ENCODE measurements around the gene KIF4A.
"Not testable (repeated sequence)": the region's sequence is repeated elsewhere in the genome, so short reads cannot be mapped to it uniquely, and the experiment has no call there.

Gene KIF4A

DNA sequence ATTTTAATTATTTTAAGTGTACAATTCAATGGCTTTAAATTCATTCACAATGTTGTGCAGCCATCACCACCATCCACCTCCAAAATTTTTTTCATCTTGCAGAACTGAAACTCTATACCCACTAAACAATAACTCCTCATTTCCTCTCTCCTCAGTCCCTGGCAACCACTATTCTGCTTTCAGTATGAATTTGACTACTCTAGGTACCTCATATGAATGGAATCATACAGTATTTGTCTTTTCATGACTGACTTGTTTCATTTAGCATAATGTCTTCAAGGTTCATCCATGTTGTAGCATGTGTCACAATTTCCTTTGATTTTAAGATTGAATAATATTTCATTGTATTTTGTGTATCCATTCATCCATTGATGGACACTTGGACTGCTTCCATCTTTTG lies 46.9 kb downstream of the KIF4A start:
- Histone ChIP-seq H2AFZ (ENCODE audit: low read depth, low read length) (no peak overlapping the region), H3K4me1 (ENCODE audit: low read length) (peaks cover 18% of the 10 kb centered on the region), H3K9ac (ENCODE audit: low read length) (no peak overlapping the region), H3K9me3 (ENCODE audit: insufficient read depth, low read length) (no peaks in the 10 kb centered on the region), H3K36me3 (replicated peaks; ENCODE audit: low read depth, low read length) (peaks cover 54% of the 10 kb centered on the region), H3K4me2 (ENCODE audit: low read length) (peak overlapping the region; percentile 53), H3K27ac (ENCODE audit: low read length) (no peak overlapping the region), H3K27me3 (ENCODE audit: low read depth, low read length) (no peaks in the 10 kb centered on the region), H3K79me2 (ENCODE audit: low read length) (no peaks in the 10 kb centered on the region), H4K20me1 (ENCODE audit: insufficient read depth, low read length) (peaks cover 15% of the 10 kb centered on the region), H3K4me3 (ENCODE audit: low read length) (no peak overlapping the region)
- TF ChIP-seq, protein P1, sequence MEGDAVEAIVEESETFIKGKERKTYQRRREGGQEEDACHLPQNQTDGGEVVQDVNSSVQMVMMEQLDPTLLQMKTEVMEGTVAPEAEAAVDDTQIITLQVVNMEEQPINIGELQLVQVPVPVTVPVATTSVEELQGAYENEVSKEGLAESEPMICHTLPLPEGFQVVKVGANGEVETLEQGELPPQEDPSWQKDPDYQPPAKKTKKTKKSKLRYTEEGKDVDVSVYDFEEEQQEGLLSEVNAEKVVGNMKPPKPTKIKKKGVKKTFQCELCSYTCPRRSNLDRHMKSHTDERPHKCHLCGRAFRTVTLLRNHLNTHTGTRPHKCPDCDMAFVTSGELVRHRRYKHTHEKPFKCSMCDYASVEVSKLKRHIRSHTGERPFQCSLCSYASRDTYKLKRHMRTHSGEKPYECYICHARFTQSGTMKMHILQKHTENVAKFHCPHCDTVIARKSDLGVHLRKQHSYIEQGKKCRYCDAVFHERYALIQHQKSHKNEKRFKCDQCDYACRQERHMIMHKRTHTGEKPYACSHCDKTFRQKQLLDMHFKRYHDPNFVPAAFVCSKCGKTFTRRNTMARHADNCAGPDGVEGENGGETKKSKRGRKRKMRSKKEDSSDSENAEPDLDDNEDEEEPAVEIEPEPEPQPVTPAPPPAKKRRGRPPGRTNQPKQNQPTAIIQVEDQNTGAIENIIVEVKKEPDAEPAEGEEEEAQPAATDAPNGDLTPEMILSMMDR (IDR thresholded peaks at IDR 0.05; ENCODE audit: low read depth, low read length), result no peak
- TF ChIP-seq EZH2phosphoT487 (IDR thresholded peaks at IDR 0.05; ENCODE audit: low read depth), result no peak

- no peak overlapping the region for H2AFZ ChIP-seq (ENCODE audit: low read depth, low read length)
- no peaks in the 10 kb centered on the region for H3K79me2 ChIP-seq (ENCODE audit: low read length)
- peaks cover 18% of the 10 kb centered on the region for H3K4me1 ChIP-seq (ENCODE audit: low read length)
- peaks cover 15% of the 10 kb centered on the region for H4K20me1 ChIP-seq (ENCODE audit: insufficient read depth, low read length)
- no peaks in the 10 kb centered on the region for H3K27me3 ChIP-seq (ENCODE audit: low read depth, low read length)
- H3K9ac ChIP-seq (ENCODE audit: low read length), result no peak overlapping the region
- H3K27ac ChIP-seq (ENCODE audit: low read length), result no peak overlapping the region
- no peak overlapping the region for H3K4me3 ChIP-seq (ENCODE audit: low read length)
- no peaks in the 10 kb centered on the region for H3K9me3 ChIP-seq (ENCODE audit: insufficient read depth, low read length)
- TF ChIP-seq EZH2phosphoT487 (IDR thresholded peaks at IDR 0.05; ENCODE audit: low read depth), result no peak
- TF ChIP-seq, protein P1 (IDR thresholded peaks at IDR 0.05; ENCODE audit: low read depth, low read length), result no peak
- no peak overlapping the region for H3K4me2 ChIP-seq (ENCODE audit: low read length)
- peaks cover 55% of the 10 kb centered on the region for H3K36me3 ChIP-seq (replicated peaks; ENCODE audit: low read depth, low read length)
These were observed 48.4 kb downstream of the KIF4A start for GRCh38 chrX:70338290-70338689.

- H3K27ac ChIP-seq (ENCODE audit: low read length), result no peak overlapping the region
- H3K79me2 ChIP-seq (ENCODE audit: low read length), result no peaks in the 10 kb centered on the region
- H3K9me3 ChIP-seq (ENCODE audit: insufficient read depth, low read length), result no peaks in the 10 kb centered on the region
- no peaks in the 10 kb centered on the region for H4K20me1 ChIP-seq (ENCODE audit: insufficient read depth, low read length)
- H3K4me3 ChIP-seq (ENCODE audit: low read length), result no peak overlapping the region
- H2AFZ ChIP-seq (ENCODE audit: low read depth, low read length), result no peak overlapping the region
- no peak overlapping the region for H3K9ac ChIP-seq (ENCODE audit: low read length)
- no peak overlapping the region for H3K4me2 ChIP-seq (ENCODE audit: low read length)
- no peaks in the 10 kb centered on the region for H3K4me1 ChIP-seq (ENCODE audit: low read length)
- peaks cover 55% of the 10 kb centered on the region for H3K36me3 ChIP-seq (replicated peaks; ENCODE audit: low read depth, low read length)
- TF ChIP-seq EZH2phosphoT487 (IDR thresholded peaks at IDR 0.05; ENCODE audit: low read depth), result no peak
- TF ChIP-seq, protein P1 (IDR thresholded peaks at IDR 0.05; ENCODE audit: low read depth, low read length), result no peak
- no peaks in the 10 kb centered on the region for H3K27me3 ChIP-seq (ENCODE audit: low read depth, low read length)
These were observed 53.5 kb downstream of the KIF4A start for GRCh38 chrX:70343435-70343834.

- no peaks in the 10 kb centered on the region for H3K9me3 ChIP-seq (ENCODE audit: insufficient read depth, low read length)
- H3K4me3 ChIP-seq (ENCODE audit: low read length), result no peak overlapping the region
These were observed 56.6 kb downstream of the KIF4A start for GRCh38 chrX:70346418-70347070.

DNA sequence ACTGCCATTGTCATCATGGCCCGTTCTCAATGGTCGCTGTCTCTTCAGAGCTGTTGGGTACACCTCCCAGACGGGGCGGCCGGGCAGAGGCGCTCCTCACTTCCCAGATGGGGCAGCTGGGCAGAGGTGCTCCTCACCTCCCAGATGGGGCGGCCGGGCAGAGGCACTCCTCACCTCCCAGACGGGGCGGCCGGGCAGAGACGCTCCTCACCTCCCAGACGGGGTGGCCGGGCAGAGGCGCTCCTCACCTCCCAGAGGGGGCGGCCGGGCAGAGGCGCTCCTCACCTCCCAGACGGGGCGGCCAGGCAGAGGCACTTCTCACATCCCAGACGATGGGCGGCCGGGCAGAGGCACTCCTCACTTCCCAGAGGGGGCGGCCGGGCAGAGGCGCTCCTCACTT lies 58.9 kb downstream of the KIF4A start:
- H3K27ac ChIP-seq (ENCODE audit: low read length); H3K4me1 ChIP-seq (ENCODE audit: low read length); H2AFZ ChIP-seq (ENCODE audit: low read depth, low read length); H3K9ac ChIP-seq (ENCODE audit: low read length); H3K4me3 ChIP-seq (ENCODE audit: low read length); H3K9me3 ChIP-seq (ENCODE audit: insufficient read depth, low read length); H3K79me2 ChIP-seq (ENCODE audit: low read length); H4K20me1 ChIP-seq (ENCODE audit: insufficient read depth, low read length); H3K27me3 ChIP-seq (ENCODE audit: low read depth, low read length); H3K4me2 ChIP-seq (ENCODE audit: low read length): not testable (repeated sequence)
- H3K36me3 ChIP-seq (replicated peaks; ENCODE audit: low read depth, low read length), result peaks cover 48% of the 10 kb centered on the region

More at GRCh38 chrX:70346418-70347070, 56.6 kb downstream of the KIF4A start:
- Histone ChIP-seq H3K79me2 (ENCODE audit: low read length) (no peaks in the 10 kb centered on the region), H2AFZ (ENCODE audit: low read depth, low read length) (no peak overlapping the region), H3K27ac (ENCODE audit: low read length) (no peak overlapping the region), H3K9ac (ENCODE audit: low read length) (no peak overlapping the region), H3K4me1 (ENCODE audit: low read length) (no peaks in the 10 kb centered on the region), H3K27me3 (ENCODE audit: low read depth, low read length) (no peaks in the 10 kb centered on the region), H3K36me3 (replicated peaks; ENCODE audit: low read depth, low read length) (peaks cover 60% of the 10 kb centered on the region), H3K4me2 (ENCODE audit: low read length) (no peak overlapping the region), H4K20me1 (ENCODE audit: insufficient read depth, low read length) (no peaks in the 10 kb centered on the region)
- TF ChIP-seq EZH2phosphoT487 (IDR thresholded peaks at IDR 0.05; ENCODE audit: low read depth), result no peak
- TF ChIP-seq, protein P1 (IDR thresholded peaks at IDR 0.05; ENCODE audit: low read depth, low read length), result no peak

- not testable (repeated sequence) for H3K27me3 ChIP-seq (ENCODE audit: low read depth, low read length); H2AFZ ChIP-seq (ENCODE audit: low read depth, low read length); H3K9ac ChIP-seq (ENCODE audit: low read length); H3K4me2 ChIP-seq (ENCODE audit: low read length); H3K4me1 ChIP-seq (ENCODE audit: low read length); H3K4me3 ChIP-seq (ENCODE audit: low read length); H4K20me1 ChIP-seq (ENCODE audit: insufficient read depth, low read length); H3K9me3 ChIP-seq (ENCODE audit: insufficient read depth, low read length); H3K79me2 ChIP-seq (ENCODE audit: low read length); H3K27ac ChIP-seq (ENCODE audit: low read length)
- H3K36me3 ChIP-seq (replicated peaks; ENCODE audit: low read depth, low read length), result peaks cover 47% of the 10 kb centered on the region
These were observed 59.6 kb downstream of the KIF4A start for GRCh38 chrX:70349367-70350125.
